GM19238 (cell line): ENCODE data around the gene SLC26A1.
A peak's percentile ranks its signal among the peaks of the same experiment; 100 is the strongest.
"Not testable (repeated sequence)": the region's sequence is repeated elsewhere in the genome, so short reads cannot be mapped to it uniquely, and the experiment has no call there.

Experiments
- DNase-seq: peaks from one replicate; pipeline ENCODE4 v3.0.0; 2011; ENCODE audit warnings: low spot score; ENCODE audit not compliant: insufficient read length

Gene SLC26A1

GRCh38 chr4:985123-985830, 7.9 kb downstream of the SLC26A1 start:
- DNase-seq, result peak; percentile 56

- DNase-seq, result no peak
Measured at GRCh38 chr4:984336-985054, 8.7 kb downstream of the SLC26A1 start.

GRCh38 chr4:982814-983213, 10.4 kb downstream of the SLC26A1 start:
- DNase-seq, result no peak

- DNase-seq, result no peak
Measured at GRCh38 chr4:982291-982690, 10.9 kb downstream of the SLC26A1 start.

- no peak for DNase-seq
Measured at GRCh38 chr4:978957-979701, 14.1 kb downstream of the SLC26A1 start.

- not testable (repeated sequence) for DNase-seq
Measured at GRCh38 chr4:976016-976415, 17.2 kb downstream of the SLC26A1 start.

- DNase-seq, result no peak
Measured at GRCh38 chr4:974668-975067, 18.5 kb downstream of the SLC26A1 start.

- peak; percentile 99 for DNase-seq
Measured at GRCh38 chr4:973431-974397, 19.5 kb downstream of the SLC26A1 start, which contains the start of gene DGKQ. DGKQ (minus strand) TSS chr4:973569; CDS start chr4:973482, 87 bp downstream.

GRCh38 chr4:972651-973424, 20.4 kb downstream of the SLC26A1 start:
- peak; percentile 75 for DNase-seq

- no peak for DNase-seq
Measured at GRCh38 chr4:971666-972500, 21.3 kb downstream of the SLC26A1 start.

GRCh38 chr4:970854-971520, 22.2 kb downstream of the SLC26A1 start:
- DNase-seq, result no peak

- DNase-seq, result no peak
Measured at GRCh38 chr4:970046-970745, 23.0 kb downstream of the SLC26A1 start.

- DNase-seq, result no peak
Measured at GRCh38 chr4:968621-969394, 24.4 kb downstream of the SLC26A1 start.

- DNase-seq, result no peak
Measured at GRCh38 chr4:968221-968620, 25.0 kb downstream of the SLC26A1 start.

- no peak for DNase-seq
Measured at GRCh38 chr4:967113-968104, 25.8 kb downstream of the SLC26A1 start.
